Aorta (tissue), 5 donors: Measurements from ENCODE around the gene LPP. TPM values are rescaled to one million over a fixed set of nuclear protein-coding genes. Genes with fewer than 3 reads are reported as not detected.

Experiments used
- ATAC-seq: fragments of 200-7000 bp; cut with Tn5 transposase; one replicate; pipeline ENCODE4 v1.9.1; 2022; ENCODE audit warnings: moderate library complexity; ENCODE audit not compliant: low FRiP score
- DNase-seq, 2 donors: peaks; one replicate each; pipeline ENCODE4 v3.0.0-alpha.2; 2020
- H3K27ac ChIP-seq, 2 donors: one replicate each; pipeline ENCODE4 v1.5.1; 2013; ENCODE audit warnings: low read length in 2 of 2, mild to moderate bottlenecking in 2 of 2, moderate library complexity in 2 of 2, control low read depth in 1 of 2, inconsistent platforms in 1 of 2, low read depth in 1 of 2
- H3K27me3 ChIP-seq, 2 donors: one replicate each; pipeline ENCODE4 v1.6.1; 2013; ENCODE audit warnings: control low read depth in 1 of 2, low read length in 1 of 2, mild to moderate bottlenecking in 1 of 2, moderate library complexity in 1 of 2; ENCODE audit not compliant: insufficient read depth in 2 of 2, control insufficient read depth in 1 of 2
- H3K36me3 ChIP-seq, 2 donors: one replicate each; pipeline ENCODE4 v1.6.1; 2013; ENCODE audit warnings: control low read depth in 1 of 2, low read length in 1 of 2, mild to moderate bottlenecking in 1 of 2; ENCODE audit not compliant: insufficient read depth in 2 of 2, control insufficient read depth in 1 of 2
- H3K4me1 ChIP-seq, 2 donors: one replicate each; pipeline ENCODE4 v1.6.1; 2013; ENCODE audit warnings: low read length in 2 of 2, control low read depth in 1 of 2, mild to moderate bottlenecking in 1 of 2, moderate library complexity in 1 of 2; ENCODE audit not compliant: insufficient read depth in 2 of 2, control insufficient read depth in 1 of 2
- H3K4me3 ChIP-seq, 2 donors: one replicate each; pipeline ENCODE4 v1.5.1; 2013; ENCODE audit warnings: low read length in 2 of 2, control low read depth in 1 of 2, mild to moderate bottlenecking in 1 of 2
- H3K9me3 ChIP-seq: one replicate; pipeline ENCODE4 v1.6.1; 2013; ENCODE audit warnings: mild to moderate bottlenecking, low read length; ENCODE audit not compliant: control insufficient read depth
- WGBS, 2 donors: extraction: QIAGEN DNeasy Blood & Tissue Kit; methylation state at CpG; one replicate each; pipeline ENCODE4 v1.1.7; 2013; 5-methylcytosine and 5-hydroxymethylcytosine counted together
- intact Hi-C, 2 donors: fragments of 100-400 bp; cut with DNase I; formaldehyde crosslinking; loops; one replicate each; pipeline versions ENCODE4 v1.14.2 to v1.15.0; 2022
- polyA plus RNA-seq, 2 donors: library from polyadenylated mRNA; stranded (reverse); fragments of 200-250 nt; gene quantifications; one replicate each; pipeline ENCODE4 v1.2.3, GENCODE V29; 2013
- total RNA-seq, 2 donors: library from RNA; stranded (reverse); fragmentation: NEBNext Ultra II Directional; extraction: Animal tissue kit (Norgen Biotek cat#: 25700); gene quantifications; one replicate each; pipeline ENCODE4 v1.2.1, GENCODE V29; 2021
- donor health status: healthy with polysubstance abuse.
- donor health status: Bipolar disorder and iron deficiency.
- donor health status: DM: no; HTN: no; CAD: no.
- donor health status: DM: no; HTN: no; CAD: no.
- donor health status: DM: yes; HTN: yes; CAD: no.

The LPP gene
- total and polyA plus RNA-seq, 4 donors: 37.7 to 2,536 (median 527) TPM

GRCh38 chr3:188682316-188682715, 528.4 kb downstream of the LPP start:
- intact Hi-C loops: loop anchor here (5.0 to 10.0 kb wide), 4 partner anchors 65 to 948 kb away; partner anchors contain the start of gene BCL6 (in 1 of the 2)
- 37 to 45% methylated on average over 4 of the region's 4 CpGs for WGBS, 2 donors
- Histone ChIP-seq H3K27me3 (no peaks in the 10 kb centered on the region), H3K36me3 (no peaks in the 10 kb centered on the region), H3K9me3 (no peaks in the 10 kb centered on the region), H3K4me1 (peaks cover 13 to 40% of the 10 kb centered on the region in 2 donors), H3K27ac (peak overlapping the region in 1 of 2 donors; percentile 92), H3K4me3 (no peak overlapping the region)
- no peak for DNase-seq
- no peak for ATAC-seq

GRCh38 chr3:188683032-188683521, 529.1 kb downstream of the LPP start:
- Histone ChIP-seq H3K36me3 (no peaks in the 10 kb centered on the region), H3K27ac (peak overlapping the region in 1 of 2 donors; percentile 32), H3K27me3 (no peaks in the 10 kb centered on the region), H3K4me1 (peaks cover 13 to 34% of the 10 kb centered on the region in 2 donors), H3K9me3 (no peaks in the 10 kb centered on the region), H3K4me3 (no peak overlapping the region)
- WGBS, 2 donors: 4 to 5% methylated on average over 3 of the region's 3 CpGs
- intact Hi-C loops: loop anchor here (5.0 to 10.0 kb wide), 4 partner anchors 66 to 948 kb away; partner anchors contain the start of gene BCL6 (in 1 of the 2)
- DNase-seq: peak in 1 of 2 donors; percentile 69
- peak; percentile 76 for ATAC-seq

DNA sequence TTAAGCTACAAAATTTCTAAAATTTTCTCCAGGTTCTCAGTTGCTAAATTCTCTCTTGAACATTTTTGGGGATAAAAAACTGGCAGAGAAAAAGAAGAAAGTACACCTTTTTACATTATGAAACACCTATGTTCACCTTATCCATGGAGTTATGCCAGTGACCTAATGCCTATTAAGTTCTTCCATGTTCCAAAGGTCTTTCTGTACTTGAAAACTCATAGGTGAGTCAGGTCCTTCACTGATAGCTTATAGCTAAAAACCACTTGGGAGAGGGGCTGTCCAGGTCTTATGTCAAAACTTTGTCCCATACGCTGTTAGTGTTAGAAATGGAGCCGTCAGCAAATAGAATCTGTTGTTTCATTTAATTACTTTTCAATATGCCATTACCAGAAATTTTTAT, 530.3 kb downstream of the LPP start:
- no peaks in the 10 kb centered on the region for H3K9me3 ChIP-seq
- no peak overlapping the region for H3K4me3 ChIP-seq
- H3K36me3 ChIP-seq: no peaks in the 10 kb centered on the region
- ATAC-seq (no peak), DNase-seq (no peak)
- WGBS, 2 donors: 72 to 98% methylated on average over 2 of the region's 2 CpGs
- H3K27ac ChIP-seq: no peak overlapping the region
- intact Hi-C loops: loop anchor here (5.0 to 10.0 kb wide), 4 partner anchors 67 to 949 kb away; partner anchors contain the start of gene BCL6 (in 1 of the 2)
- H3K4me1 ChIP-seq: peaks cover 14 to 31% of the 10 kb centered on the region in 2 donors
- no peaks in the 10 kb centered on the region for H3K27me3 ChIP-seq

GRCh38 chr3:188685789-188686188, 531.8 kb downstream of the LPP start:
- ATAC-seq (no peak), DNase-seq (no peak)
- WGBS, 2 donors: 97 to 98% methylated on average over 1 of the region's 1 CpG
- Histone ChIP-seq H3K27ac (no peak overlapping the region), H3K4me1 (peaks cover 12 to 30% of the 10 kb centered on the region in 2 donors), H3K9me3 (no peaks in the 10 kb centered on the region), H3K4me3 (no peak overlapping the region), H3K36me3 (no peaks in the 10 kb centered on the region), H3K27me3 (no peaks in the 10 kb centered on the region)
- intact Hi-C loops: loop anchor here (10.0 kb wide), 3 partner anchors 259 to 951 kb away; partner anchors contain the start of gene BCL6 (in 1 of the 2)

- H3K4me3 ChIP-seq: no peak overlapping the region
- 91 to 95% methylated on average over 2 of the region's 2 CpGs for WGBS, 2 donors
- no peaks in the 10 kb centered on the region for H3K9me3 ChIP-seq
- peaks cover 14 to 30% of the 10 kb centered on the region in 2 donors for H3K4me1 ChIP-seq
- no peak for ATAC-seq
- no peaks in the 10 kb centered on the region for H3K36me3 ChIP-seq
- intact Hi-C loops: loop anchor here (10.0 kb wide), 3 partner anchors 258 to 952 kb away; partner anchors contain the start of gene BCL6 (in 1 of the 2)
- H3K27me3 ChIP-seq: no peaks in the 10 kb centered on the region
- H3K27ac ChIP-seq: peak overlapping the region in 1 of 2 donors; percentile 43
- DNase-seq: no peak
These were observed 532.4 kb downstream of the LPP start for GRCh38 chr3:188686324-188686723.

GRCh38 chr3:188687389-188687788, 533.4 kb downstream of the LPP start:
- no peak overlapping the region for H3K27ac ChIP-seq
- H3K27me3 ChIP-seq: no peaks in the 10 kb centered on the region
- peaks cover 14 to 28% of the 10 kb centered on the region in 2 donors for H3K4me1 ChIP-seq
- no peak for ATAC-seq
- DNase-seq: no peak
- no peak overlapping the region for H3K4me3 ChIP-seq
- WGBS, 2 donors: 77 to 82% methylated on average over 3 of the region's 3 CpGs
- H3K36me3 ChIP-seq: no peaks in the 10 kb centered on the region
- intact Hi-C loops: loop anchor here (10.0 kb wide), 3 partner anchors 257 to 953 kb away; partner anchors contain the start of gene BCL6 (in 1 of the 2)
- no peaks in the 10 kb centered on the region for H3K9me3 ChIP-seq

DNA sequence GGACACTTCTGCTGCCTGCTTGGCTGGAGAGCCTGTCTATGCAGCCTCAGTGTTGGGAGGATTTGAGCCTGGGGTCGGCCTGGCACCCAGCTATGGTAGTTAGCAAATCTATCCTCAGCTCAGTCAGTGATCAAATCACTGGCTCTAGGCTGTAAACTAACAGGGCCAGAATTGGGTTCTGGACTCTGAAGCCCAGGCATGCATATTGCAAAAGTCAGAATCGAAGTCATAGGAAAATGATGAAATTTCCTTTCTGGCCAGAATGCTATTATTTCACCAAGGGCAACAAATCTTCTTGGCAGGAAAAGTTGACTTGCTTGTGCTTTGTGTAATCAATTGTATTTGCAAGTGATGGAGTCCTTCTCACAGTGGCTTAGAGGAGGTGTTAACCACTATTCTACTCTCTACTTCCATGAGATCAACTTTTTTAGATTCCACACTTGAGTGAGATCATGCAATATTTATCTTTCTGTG, 535.2 kb downstream of the LPP start:
- peak overlapping the region; percentile 4 to 28 for H3K27ac ChIP-seq
- H3K4me1 ChIP-seq: peaks cover 11 to 17% of the 10 kb centered on the region in 2 donors
- peak in 1 of 2 donors; percentile 45 for DNase-seq
- H3K36me3 ChIP-seq: no peaks in the 10 kb centered on the region
- WGBS, 2 donors: 17 to 27% methylated on average over 2 of the region's 2 CpGs
- H3K27me3 ChIP-seq: no peaks in the 10 kb centered on the region
- no peak overlapping the region for H3K4me3 ChIP-seq
- H3K9me3 ChIP-seq: no peaks in the 10 kb centered on the region
- intact Hi-C loops: loop anchor here (10.0 kb wide), 3 partner anchors 256 to 954 kb away; partner anchors contain the start of gene BCL6 (in 1 of the 2)
- peak; percentile 77 for ATAC-seq

DNA sequence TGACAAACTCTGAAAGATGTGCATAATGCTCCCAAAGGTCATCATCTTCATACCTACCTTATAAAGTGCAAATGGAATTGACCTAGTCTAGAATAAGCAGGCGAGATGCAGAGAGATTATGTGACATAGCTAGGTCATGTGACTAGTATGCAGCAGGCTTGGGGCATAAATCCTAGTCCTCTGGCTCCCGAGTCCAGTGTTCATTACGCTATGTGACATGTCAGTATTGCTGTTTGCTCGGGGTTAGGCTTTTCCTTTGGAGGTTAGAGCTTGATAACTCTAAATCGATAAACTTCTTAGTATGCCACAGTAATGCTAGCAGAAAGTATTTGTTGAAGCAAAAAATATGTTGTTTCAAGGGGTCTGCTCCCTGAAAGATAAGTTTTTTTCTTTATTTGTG, 536.1 kb downstream of the LPP start:
- intact Hi-C loops: no loop called here
- Histone ChIP-seq H3K4me1 (peaks cover 11 to 14% of the 10 kb centered on the region in 2 donors), H3K4me3 (no peak overlapping the region), H3K27me3 (no peaks in the 10 kb centered on the region), H3K36me3 (no peaks in the 10 kb centered on the region), H3K9me3 (no peaks in the 10 kb centered on the region), H3K27ac (peak overlapping the region in 1 of 2 donors; percentile 40)
- WGBS, 2 donors: 62% methylated on average over 5 of the region's 5 CpGs
- DNase-seq (no peak), ATAC-seq (no peak)

DNA sequence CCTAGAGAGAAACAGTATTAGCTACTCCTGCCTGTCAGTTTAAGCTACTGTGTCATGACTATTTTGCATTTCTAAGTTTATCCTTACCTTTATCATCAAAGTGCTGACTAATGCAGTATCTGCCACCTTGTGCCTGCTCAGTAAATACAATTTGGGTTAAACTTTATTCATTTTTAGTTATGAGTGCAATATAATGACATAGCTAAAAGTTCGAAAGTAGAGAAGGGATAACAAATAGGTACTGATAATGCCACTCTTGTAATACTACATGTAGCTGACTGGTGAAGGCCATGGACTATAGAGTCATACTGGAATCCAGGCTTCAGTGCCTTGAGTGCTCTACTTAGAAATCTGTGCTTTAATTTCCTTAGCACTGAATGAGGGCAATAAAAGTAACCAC, 537.0 kb downstream of the LPP start:
- ATAC-seq: no peak
- no peak overlapping the region for H3K4me3 ChIP-seq
- intact Hi-C loops: no loop called here
- no peak for DNase-seq
- H3K9me3 ChIP-seq: no peaks in the 10 kb centered on the region
- H3K27ac ChIP-seq: no peak overlapping the region
- peaks cover 0 to 2% of the 10 kb centered on the region in 2 donors for H3K36me3 ChIP-seq
- WGBS, 2 donors: 88 to 92% methylated on average over 1 of the region's 1 CpG
- peaks cover 11 to 14% of the 10 kb centered on the region in 2 donors for H3K4me1 ChIP-seq
- no peaks in the 10 kb centered on the region for H3K27me3 ChIP-seq
